Neural progenitor cell (in vitro differentiated cells): ENCODE data around the gene PDXP.

Experiments
- CTCF ChIP-seq: fragments of 200-600 bp; sonication (generic); IDR thresholded peaks from 2 replicates; pipeline ENCODE4 v1.5.1; 2017; ENCODE audit warnings: antibody characterized with exemption, mild to moderate bottlenecking
- EZH2phosphoT487 ChIP-seq: fragments of 200-600 bp; sonication (generic); IDR thresholded peaks from 2 replicates; pipeline ENCODE4 v1.6.1; 2017; ENCODE audit warnings: antibody characterized with exemption

- TF ChIP-seq CTCF (no peak), EZH2phosphoT487 (no peak)
Measured at GRCh38 chr22:37703906-37704305, 45.4 kb downstream of the PDXP start.
